DOHH2 (cell line): Measurements from ENCODE around the gene CPXM1.

ENCODE experiments used
- EZH2phosphoT487 ChIP-seq: fragments of 200-600 bp; sonication (generic); IDR thresholded peaks from 2 replicates; pipeline ENCODE4 v1.6.1; 2017; ENCODE audit warnings: borderline replicate concordance, mild to moderate bottlenecking, antibody characterized with exemption, low read length, moderate library complexity, mixed read lengths
- TF ChIP-seq, protein P1 (sequence below): fragments of 200-600 bp; sonication (generic); IDR thresholded peaks from one replicate; pipeline ENCODE4 v1.5.1; 2014; ENCODE audit warnings: antibody characterized with exemption, mild to moderate bottlenecking, low read depth, low read length; ENCODE audit not compliant: poor library complexity, severe bottlenecking

DNA sequence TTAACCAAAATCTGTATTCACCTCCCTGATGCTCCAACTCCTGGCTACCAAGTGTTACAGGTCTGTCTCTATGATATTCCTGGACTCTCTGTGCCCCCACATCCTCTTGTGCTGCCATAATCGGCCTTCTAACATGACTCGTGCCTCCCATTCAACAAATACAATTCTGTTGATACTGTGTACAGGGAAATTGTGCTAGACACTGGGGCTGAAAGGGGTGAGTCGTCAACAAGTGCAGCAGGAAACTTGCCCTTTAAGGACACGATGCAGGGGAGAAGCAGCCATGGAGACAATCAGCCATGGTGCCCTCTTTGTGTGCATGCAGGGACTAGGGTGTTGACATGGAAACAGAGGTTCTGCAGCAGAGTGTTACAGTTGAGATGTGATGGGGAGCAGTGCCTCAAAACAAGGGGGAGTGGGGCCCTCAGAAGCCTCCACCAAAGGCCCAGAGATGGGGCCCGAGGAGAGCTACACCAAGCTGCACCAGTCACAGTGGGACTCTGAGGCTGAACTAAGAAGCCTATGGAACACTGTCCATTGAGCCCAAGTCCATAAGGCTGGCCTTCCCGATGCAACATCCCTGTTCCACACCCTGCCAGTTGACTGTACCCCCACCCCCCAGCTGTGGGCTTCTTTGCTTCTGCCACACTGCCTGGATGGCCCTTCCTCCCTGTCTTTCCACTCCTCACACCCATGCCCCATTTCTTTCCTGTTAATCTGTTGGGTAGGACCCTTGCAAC lies 37.0 kb upstream of the CPXM1 start:
- TF ChIP-seq, protein P1, sequence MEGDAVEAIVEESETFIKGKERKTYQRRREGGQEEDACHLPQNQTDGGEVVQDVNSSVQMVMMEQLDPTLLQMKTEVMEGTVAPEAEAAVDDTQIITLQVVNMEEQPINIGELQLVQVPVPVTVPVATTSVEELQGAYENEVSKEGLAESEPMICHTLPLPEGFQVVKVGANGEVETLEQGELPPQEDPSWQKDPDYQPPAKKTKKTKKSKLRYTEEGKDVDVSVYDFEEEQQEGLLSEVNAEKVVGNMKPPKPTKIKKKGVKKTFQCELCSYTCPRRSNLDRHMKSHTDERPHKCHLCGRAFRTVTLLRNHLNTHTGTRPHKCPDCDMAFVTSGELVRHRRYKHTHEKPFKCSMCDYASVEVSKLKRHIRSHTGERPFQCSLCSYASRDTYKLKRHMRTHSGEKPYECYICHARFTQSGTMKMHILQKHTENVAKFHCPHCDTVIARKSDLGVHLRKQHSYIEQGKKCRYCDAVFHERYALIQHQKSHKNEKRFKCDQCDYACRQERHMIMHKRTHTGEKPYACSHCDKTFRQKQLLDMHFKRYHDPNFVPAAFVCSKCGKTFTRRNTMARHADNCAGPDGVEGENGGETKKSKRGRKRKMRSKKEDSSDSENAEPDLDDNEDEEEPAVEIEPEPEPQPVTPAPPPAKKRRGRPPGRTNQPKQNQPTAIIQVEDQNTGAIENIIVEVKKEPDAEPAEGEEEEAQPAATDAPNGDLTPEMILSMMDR, result no peak
- no peak for TF ChIP-seq EZH2phosphoT487
